ENCODE results near the gene CARS1. TPM values are rescaled to one million over a fixed set of nuclear protein-coding genes. Genes with fewer than 3 reads are reported as not detected.
A peak's percentile ranks its signal among the peaks of the same experiment; 100 is the strongest.

The CARS1 gene
- total and polyA plus RNA-seq, 9 of the 15 experiments (the other 6 are each of a cell fraction or from before 2014, with no cell fraction given) = 14.4 to 106 (median 73.6) TPM

DNA sequence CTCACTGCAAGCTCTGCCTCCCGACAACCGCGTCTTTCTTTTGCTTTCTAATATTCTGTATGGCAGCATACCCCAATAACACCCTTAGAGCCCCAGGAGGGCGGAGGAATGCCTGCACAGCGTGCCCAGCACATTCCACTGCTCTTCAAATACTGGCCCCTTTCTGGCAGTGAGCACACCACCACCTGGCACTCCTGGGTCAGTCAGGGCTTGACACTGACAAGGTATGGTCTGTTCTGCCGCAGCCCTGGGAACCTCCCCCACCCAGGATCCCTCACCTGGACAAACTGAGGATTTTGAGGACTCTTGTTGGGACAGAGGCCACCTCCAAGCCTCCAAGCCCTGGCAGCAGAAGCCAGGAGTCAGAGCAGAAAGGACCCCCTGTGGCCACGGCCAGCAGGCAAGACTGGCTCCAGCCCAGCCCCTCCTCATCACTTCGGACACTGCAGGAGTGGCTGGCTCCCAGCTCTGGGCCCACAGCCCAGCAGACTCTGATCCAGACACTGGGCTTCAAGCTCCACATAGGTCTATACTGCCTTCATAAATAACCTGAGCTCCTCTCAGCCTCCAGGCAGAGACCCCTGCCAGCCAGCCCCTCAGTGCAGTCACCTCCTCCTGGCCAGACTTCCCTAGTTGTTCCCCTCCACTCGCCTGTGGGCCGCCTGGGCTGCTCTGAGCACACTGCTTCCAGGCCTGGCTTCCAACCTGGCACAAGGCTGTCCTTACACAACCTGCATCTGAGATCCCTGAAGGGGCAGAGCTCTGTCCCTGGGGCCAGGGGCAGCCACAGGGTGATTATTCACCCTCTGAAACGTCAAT, 14.5 kb downstream of the CARS1 start:
- BruUV-seq (replicated peaks) = no TSS peak
- peaks cover 10% of the 10 kb centered on the region for H3K9me1 ChIP-seq (ENCODE audit: control insufficient read depth, insufficient read depth, low read length)
- FAIRE-seq = no peak
- TF ChIP-seq HCFC1 (IDR thresholded peaks at IDR 0.05; ENCODE audit: low read depth, low read length) (no peak), HNRNPLL (IDR thresholded peaks at IDR 0.05; ENCODE audit: low read depth, low read length, poor library complexity, severe bottlenecking) (no peak), ZKSCAN1 (IDR thresholded peaks at IDR 0.05; ENCODE audit: low read depth, low read length) (no peak), GTF2A2 (tag; IDR thresholded peaks at IDR 0.05) (no peak), ARHGAP35 (IDR thresholded peaks at IDR 0.05; ENCODE audit: partially characterized antibody) (no peak), PTRF (tag; IDR thresholded peaks at IDR 0.05) (no peak), ZNF165 (CRISPR knock-in tag; IDR thresholded peaks at IDR 0.05; ENCODE audit: borderline replicate concordance) (no peak), U2AF1 (optimal IDR thresholded peaks at IDR 0.05; ENCODE audit: low read depth, low read length) (no peak), SPI1 (IDR thresholded peaks at IDR 0.05; ENCODE audit: borderline replicate concordance, low read depth, low read length) (no peak), CBX3 (IDR thresholded peaks at IDR 0.05; ENCODE audit: borderline replicate concordance in 1 of 2, low read length in 2 of 2) (no peak), ZNF133 (CRISPR knock-in tag; IDR thresholded peaks at IDR 0.05) (no peak), BCOR (IDR thresholded peaks at IDR 0.05) (no peak), NR2F6 (CRISPR knock-in tag; IDR thresholded peaks at IDR 0.05) (no peak), SETDB1 (IDR thresholded peaks at IDR 0.05; ENCODE audit: low read length) (no peak), RAD51 (IDR thresholded peaks at IDR 0.05; ENCODE audit: borderline replicate concordance, low read depth) (no peak), ZNF174 (CRISPR knock-in tag; IDR thresholded peaks at IDR 0.05) (no peak), FIP1L1 (IDR thresholded peaks at IDR 0.05; ENCODE audit: low read depth, low read length, poor library complexity, severe bottlenecking) (no peak), IRF1 (CRISPR knock-in tag; IDR thresholded peaks at IDR 0.05; ENCODE audit: borderline replicate concordance) (no peak)
- DNase-seq (ENCODE audit: extremely low read depth in 1 of 4, low spot score in 3 of 4) = no peak
- peaks cover 0 to 8% of the 10 kb centered on the region in 2 experiments; a peak in 2 of 5 replicates for H3K4me1 ChIP-seq (replicated peaks in 1 of 2; ENCODE audit: control insufficient read depth in 2 of 2, insufficient read depth in 2 of 2, low read length in 2 of 2)
- H3K27ac ChIP-seq (ENCODE audit: extremely low read depth, low read depth, low read length) = no peak overlapping the region
- H4K20me1 ChIP-seq (replicated peaks; ENCODE audit: control insufficient read depth, insufficient read depth, low read length) = peaks cover 52% of the 10 kb centered on the region
- in situ Hi-C loops (cut with MboI) (loop anchor here (5.0 kb wide), 1 partner anchor 50 kb away; no protein-coding TSS in a partner anchor), intact Hi-C loops (cut with micrococcal nuclease) (no loop called here)
- ChIA-PET CTCF (ENCODE audit: low intra/inter-chr PET ratio) (no interaction called here), POLR2A (interaction anchor here (0.6 to 1.5 kb wide), 4 partner anchors 14 to 147 kb away, joined by 3 to 6 read pairs (median 3); partner anchors contain the start of gene CARS1)
- H3K4me3 ChIP-seq = no peak overlapping the region
- 80% methylated on average over 7 of the region's 11 CpGs for WGBS (ENCODE audit: insufficient coverage, low coverage, missing lambda C conversion rate)
- peak overlapping the region in 1 of 2 experiments; percentile 54; a peak in 2 of 4 replicates for H3K9ac ChIP-seq (ENCODE audit: insufficient read depth in 1 of 2, low read depth in 2 of 2, low read length in 2 of 2)
- H2AFZ ChIP-seq (ENCODE audit: low read depth, low read length) = no peak overlapping the region
- H3K27me3 ChIP-seq (ENCODE audit: control insufficient read depth in 2 of 2, insufficient read depth in 2 of 2, low read length in 2 of 2) = no peaks in the 10 kb centered on the region
- no peaks in the 10 kb centered on the region for H3K9me3 ChIP-seq (replicated peaks; ENCODE audit: control insufficient read depth, insufficient read depth, low read depth, low read length)
- H3K79me2 ChIP-seq (ENCODE audit: control insufficient read depth, insufficient read depth, low read length) = peaks cover 42% of the 10 kb centered on the region
- peaks cover 83% of the 10 kb centered on the region for H3K36me3 ChIP-seq (ENCODE audit: control insufficient read depth, insufficient read depth, low read length)
- no peak overlapping the region for H3K4me2 ChIP-seq (ENCODE audit: insufficient read depth, low read length)
- no peak; the same call in 2 of the 3 replicates for ATAC-seq
